D721Med (cell line): ENCODE data around the gene SORBS1.

Experiments used
- DNase-seq: peaks from one replicate; pipeline ENCODE4 v3.0.0; 2011; ENCODE audit warnings: low spot score; ENCODE audit not compliant: insufficient read length
- FAIRE-seq: peaks from 2 replicates; lab custom pipeline; 2011; peaks lifted over from hg19 to GRCh38; lab: Jason Lieb, UNC
- TF ChIP-seq, protein P1 (sequence below): IDR thresholded peaks from 2 replicates; pipeline ENCODE4 v1.5.1; 2012; ENCODE audit warnings: mild to moderate bottlenecking, control low read depth; ENCODE audit not compliant: insufficient read depth; ENCODE audit errors: missing control alignments

Gene SORBS1

GRCh38 chr10:95388539-95388938, 172.6 kb downstream of the SORBS1 start:
- FAIRE-seq (no peak), DNase-seq (no peak)
- TF ChIP-seq, protein P1, sequence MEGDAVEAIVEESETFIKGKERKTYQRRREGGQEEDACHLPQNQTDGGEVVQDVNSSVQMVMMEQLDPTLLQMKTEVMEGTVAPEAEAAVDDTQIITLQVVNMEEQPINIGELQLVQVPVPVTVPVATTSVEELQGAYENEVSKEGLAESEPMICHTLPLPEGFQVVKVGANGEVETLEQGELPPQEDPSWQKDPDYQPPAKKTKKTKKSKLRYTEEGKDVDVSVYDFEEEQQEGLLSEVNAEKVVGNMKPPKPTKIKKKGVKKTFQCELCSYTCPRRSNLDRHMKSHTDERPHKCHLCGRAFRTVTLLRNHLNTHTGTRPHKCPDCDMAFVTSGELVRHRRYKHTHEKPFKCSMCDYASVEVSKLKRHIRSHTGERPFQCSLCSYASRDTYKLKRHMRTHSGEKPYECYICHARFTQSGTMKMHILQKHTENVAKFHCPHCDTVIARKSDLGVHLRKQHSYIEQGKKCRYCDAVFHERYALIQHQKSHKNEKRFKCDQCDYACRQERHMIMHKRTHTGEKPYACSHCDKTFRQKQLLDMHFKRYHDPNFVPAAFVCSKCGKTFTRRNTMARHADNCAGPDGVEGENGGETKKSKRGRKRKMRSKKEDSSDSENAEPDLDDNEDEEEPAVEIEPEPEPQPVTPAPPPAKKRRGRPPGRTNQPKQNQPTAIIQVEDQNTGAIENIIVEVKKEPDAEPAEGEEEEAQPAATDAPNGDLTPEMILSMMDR: no peak

- no peak for DNase-seq
- FAIRE-seq: no peak
- TF ChIP-seq, protein P1: no peak
These were observed 173.1 kb downstream of the SORBS1 start for GRCh38 chr10:95388109-95388471.

DNA sequence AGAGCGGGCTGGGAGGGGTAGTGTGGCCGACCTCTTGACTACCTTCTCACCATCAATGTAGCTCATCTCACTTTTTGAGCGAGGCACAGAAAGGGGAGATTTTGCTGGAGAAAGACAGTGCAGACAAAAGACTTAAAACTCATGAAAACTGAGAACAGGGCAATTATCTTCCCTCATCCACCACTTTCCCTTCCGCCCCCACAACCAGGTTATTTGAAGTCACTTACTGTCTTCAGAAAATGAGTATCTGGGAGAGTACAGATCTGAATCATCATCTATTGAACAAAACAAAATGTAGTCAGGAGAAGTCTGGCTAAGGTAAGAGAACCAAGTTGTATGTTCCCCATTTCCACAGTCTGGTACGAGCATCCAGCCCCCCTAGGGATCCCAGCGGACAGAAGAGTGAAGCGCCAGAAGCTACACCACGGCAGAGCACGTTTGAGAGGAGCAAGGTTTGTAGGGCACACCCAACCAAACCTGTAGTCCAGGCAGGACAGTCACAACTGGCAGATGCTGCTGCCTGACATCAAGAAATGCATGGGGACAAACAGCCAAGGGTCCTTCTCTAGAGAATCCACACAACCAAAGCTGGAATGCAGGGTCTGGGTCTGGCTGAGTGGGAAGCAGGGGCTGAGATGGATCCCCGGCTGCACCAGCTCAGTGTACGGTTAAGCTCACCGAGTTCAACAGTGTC, 177.0 kb downstream of the SORBS1 start:
- DNase-seq: no peak
- no peak for FAIRE-seq
- TF ChIP-seq, protein P1: no peak

DNA sequence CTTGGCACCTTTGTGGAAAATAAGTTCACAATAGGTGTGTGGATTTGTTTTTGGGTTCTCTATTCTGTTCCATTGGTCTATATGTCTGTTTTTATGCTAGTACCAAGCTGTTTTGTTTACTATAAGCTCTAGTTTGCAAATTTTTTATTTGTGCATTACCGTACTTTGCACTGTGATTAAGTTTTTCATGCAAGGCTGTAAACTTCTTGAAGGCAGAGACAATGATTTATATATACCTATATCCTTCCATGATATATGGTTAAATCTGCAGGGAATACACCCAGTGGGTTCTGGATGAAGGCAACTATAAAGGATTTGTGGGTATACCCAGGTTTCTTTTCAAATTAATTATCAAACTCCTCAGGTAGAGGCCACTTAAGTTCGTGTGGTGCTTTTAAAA, 178.6 kb downstream of the SORBS1 start:
- FAIRE-seq (no peak), DNase-seq (no peak)
- TF ChIP-seq, protein P1: no peak

DNA sequence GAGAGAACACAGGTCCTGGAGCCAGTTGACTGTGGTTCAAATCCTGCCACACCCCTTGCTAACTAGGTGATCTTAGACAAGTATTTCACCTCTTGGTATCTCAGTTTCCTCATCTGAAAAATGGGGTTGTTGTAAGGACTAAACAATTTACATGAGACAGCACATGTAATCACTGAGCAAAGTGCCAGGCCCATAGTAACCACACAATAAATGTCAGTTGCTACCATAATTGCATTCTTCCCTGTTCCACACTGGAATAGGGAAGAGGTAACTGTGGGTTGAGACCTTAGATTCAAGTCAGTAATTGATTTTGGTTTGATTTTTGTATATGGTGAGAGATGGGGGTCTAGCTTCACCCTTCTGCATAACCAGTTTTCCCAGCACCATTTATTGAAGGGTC, 179.0 kb downstream of the SORBS1 start:
- DNase-seq: no peak

DNA sequence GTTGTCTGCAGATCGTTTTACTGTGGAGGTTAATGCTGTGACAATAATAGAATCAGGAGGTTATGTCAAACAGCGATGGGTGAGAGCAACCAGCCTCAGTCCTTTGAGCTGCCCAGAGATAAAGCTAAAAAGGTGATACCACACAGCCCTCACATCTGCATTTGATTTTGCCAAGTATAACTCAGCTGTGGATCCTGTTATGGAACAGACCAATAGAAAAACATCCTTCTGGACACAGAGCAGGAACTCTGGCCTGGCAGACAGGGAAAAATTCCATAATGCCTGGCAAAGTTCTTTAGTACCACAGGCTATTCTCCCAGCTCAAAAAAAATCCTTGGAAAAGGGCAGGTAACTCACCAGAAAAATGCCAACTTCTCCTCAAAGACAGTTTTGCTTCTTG, 183.2 kb downstream of the SORBS1 start:
- TF ChIP-seq, protein P1: no peak
- DNase-seq (no peak), FAIRE-seq (no peak)

More for the DNA sequence above, 179.0 kb downstream of the SORBS1 start:
- FAIRE-seq: no peak
- TF ChIP-seq, protein P1: no peak

- FAIRE-seq (no peak), DNase-seq (no peak)
- TF ChIP-seq, protein P1: no peak
These were observed 185.8 kb downstream of the SORBS1 start for GRCh38 chr10:95375418-95375817.
